ENCODE results near the gene TMTC1.

The TMTC1 gene

GRCh38 chr12:29609431-29610215, 174.1 kb downstream of the TMTC1 start:
- DNase-seq = no peak

GRCh38 chr12:29608581-29608980, 175.2 kb downstream of the TMTC1 start:
- no peak for DNase-seq

- no peak for DNase-seq
Observed at GRCh38 chr12:29599381-29599780, 184.4 kb downstream of the TMTC1 start.

- DNase-seq = no peak
Observed at GRCh38 chr12:29595071-29595755, 188.5 kb downstream of the TMTC1 start.

GRCh38 chr12:29593001-29593400, 190.7 kb downstream of the TMTC1 start:
- no peak for DNase-seq

GRCh38 chr12:29591140-29592020, 192.4 kb downstream of the TMTC1 start:
- DNase-seq = no peak

GRCh38 chr12:29589851-29590250, 193.9 kb downstream of the TMTC1 start:
- DNase-seq = no peak

- no peak for DNase-seq
Observed at GRCh38 chr12:29589286-29589820, 194.4 kb downstream of the TMTC1 start.

GRCh38 chr12:29582677-29583272, 201.0 kb downstream of the TMTC1 start:
- no peak for DNase-seq

- DNase-seq = no peak
Observed at GRCh38 chr12:29582146-29582545, 201.6 kb downstream of the TMTC1 start.

GRCh38 chr12:29581631-29582030, 202.1 kb downstream of the TMTC1 start:
- DNase-seq = no peak

- DNase-seq = no peak
Observed at GRCh38 chr12:29580971-29581370, 202.8 kb downstream of the TMTC1 start.

- DNase-seq = no peak
Observed at GRCh38 chr12:29578731-29579130, 205.0 kb downstream of the TMTC1 start.

GRCh38 chr12:29578070-29578469, 205.7 kb downstream of the TMTC1 start:
- DNase-seq = no peak

GRCh38 chr12:29574500-29574899, 209.2 kb downstream of the TMTC1 start:
- DNase-seq = no peak

GRCh38 chr12:29572938-29573337, 210.8 kb downstream of the TMTC1 start:
- DNase-seq = no peak

GRCh38 chr12:29572464-29572863, 211.3 kb downstream of the TMTC1 start:
- DNase-seq = no peak

- DNase-seq = no peak
Observed at GRCh38 chr12:29569132-29569757, 214.5 kb downstream of the TMTC1 start.

GRCh38 chr12:29566441-29566840, 217.3 kb downstream of the TMTC1 start:
- no peak for DNase-seq

GRCh38 chr12:29565727-29566126, 218.0 kb downstream of the TMTC1 start:
- no peak for DNase-seq

- no peak for DNase-seq
Observed at GRCh38 chr12:29564925-29565324, 218.8 kb downstream of the TMTC1 start.

GRCh38 chr12:29563636-29564035, 220.1 kb downstream of the TMTC1 start:
- DNase-seq = no peak

Measured in stimulated activated CD4-positive, alpha-beta T cell treated with anti-CD3 and anti-CD28 coated beads, Interleukin-1b, Interleukin-23, amount 100 ng/mL, for 48 hours (primary cell).